ENCODE results near the gene SPRN. TPM values are rescaled to one million over a fixed set of nuclear protein-coding genes. Genes with fewer than 3 reads are reported as not detected.

Gene SPRN
- polyA plus RNA-seq, 3 donors, result 3.1 to 5.6 (median 4.7) TPM

- DNase-seq (ENCODE audit: extremely low read depth in 1 of 11, low read depth in 9 of 11, low spot score in 4 of 11), result no peak
Observed at GRCh38 chr10:133458021-133458709, 33.7 kb upstream of the SPRN start.

- DNase-seq (ENCODE audit: extremely low read depth in 1 of 11, low read depth in 9 of 11, low spot score in 4 of 11), result no peak
Observed at GRCh38 chr10:133457100-133457841, 32.8 kb upstream of the SPRN start.

GRCh38 chr10:133456041-133456951 lies 31.9 kb upstream of the SPRN start:
- DNase-seq (ENCODE audit: extremely low read depth in 1 of 11, low read depth in 9 of 11, low spot score in 4 of 11), result no peak

GRCh38 chr10:133455611-133456031 lies 31.2 kb upstream of the SPRN start:
- DNase-seq (ENCODE audit: extremely low read depth in 1 of 11, low read depth in 9 of 11, low spot score in 4 of 11), result no peak

- no peak for DNase-seq (ENCODE audit: extremely low read depth in 1 of 11, low read depth in 9 of 11, low spot score in 4 of 11)
Observed at GRCh38 chr10:133455196-133455595, 30.8 kb upstream of the SPRN start.

- no peak for DNase-seq (ENCODE audit: extremely low read depth in 1 of 11, low read depth in 9 of 11, low spot score in 4 of 11)
Observed at GRCh38 chr10:133454204-133454893, 29.9 kb upstream of the SPRN start.

GRCh38 chr10:133453516-133454203 lies 29.2 kb upstream of the SPRN start, which contains the start of gene SCART1:
Gene SCART1, plus strand, starts transcription at chr10:133453945. Its CDS starts 53 bp downstream, at chr10:133453998.
- DNase-seq (ENCODE audit: extremely low read depth in 1 of 11, low read depth in 9 of 11, low spot score in 4 of 11), result no peak

GRCh38 chr10:133452453-133452852 lies 28.0 kb upstream of the SPRN start:
- no peak for DNase-seq (ENCODE audit: extremely low read depth in 1 of 11, low read depth in 9 of 11, low spot score in 4 of 11)

GRCh38 chr10:133451346-133451745 lies 26.9 kb upstream of the SPRN start:
- no peak for DNase-seq (ENCODE audit: extremely low read depth in 1 of 11, low read depth in 9 of 11, low spot score in 4 of 11)

- DNase-seq (ENCODE audit: extremely low read depth in 1 of 11, low read depth in 9 of 11, low spot score in 4 of 11), result no peak
Observed at GRCh38 chr10:133448120-133448519, 23.7 kb upstream of the SPRN start.

GRCh38 chr10:133446979-133447378 lies 22.6 kb upstream of the SPRN start:
- no peak for DNase-seq (ENCODE audit: extremely low read depth in 1 of 11, low read depth in 9 of 11, low spot score in 4 of 11)

GRCh38 chr10:133445751-133446708 lies 21.6 kb upstream of the SPRN start:
- DNase-seq (ENCODE audit: extremely low read depth in 1 of 11, low read depth in 9 of 11, low spot score in 4 of 11), result no peak

- DNase-seq (ENCODE audit: extremely low read depth in 1 of 11, low read depth in 9 of 11, low spot score in 4 of 11), result no peak
Observed at GRCh38 chr10:133445268-133445732, 20.9 kb upstream of the SPRN start.

- DNase-seq (ENCODE audit: extremely low read depth in 1 of 11, low read depth in 9 of 11, low spot score in 4 of 11), result no peak
Observed at GRCh38 chr10:133444342-133445267, 20.2 kb upstream of the SPRN start.

GRCh38 chr10:133442967-133443924 lies 18.8 kb upstream of the SPRN start:
- DNase-seq (ENCODE audit: extremely low read depth in 1 of 11, low read depth in 9 of 11, low spot score in 4 of 11), result no peak

All from renal cortex interstitium (tissue), 11 donors.